GM18505 (cell line): Measurements from ENCODE around the gene SPAG16.

Experiments
- ATAC-seq: cut with Tn5 transposase; IDR thresholded peaks from one replicate; pipeline ENCODE4 v1.9.1; 2021; ENCODE audit not compliant: unreplicated experiment
- POLR2A ChIP-seq: IDR thresholded peaks from 4 replicates; pipeline ENCODE4 v1.6.1; 2011; ENCODE audit warnings: borderline replicate concordance; ENCODE audit not compliant: insufficient read depth, insufficient read length; ENCODE audit errors: extremely low read depth

The SPAG16 gene

GRCh38 chr2:213757525-213757924 is 473.3 kb downstream of the SPAG16 start:
- no peak for ATAC-seq
- no peak for TF ChIP-seq POLR2A

GRCh38 chr2:213763354-213763753 is 479.1 kb downstream of the SPAG16 start:
- no peak for ATAC-seq
- TF ChIP-seq POLR2A = no peak

- TF ChIP-seq POLR2A = no peak
- no peak for ATAC-seq
Observed at GRCh38 chr2:213763963-213764362, 479.7 kb downstream of the SPAG16 start.

GRCh38 chr2:213764849-213765248 is 480.6 kb downstream of the SPAG16 start:
- ATAC-seq = no peak
- no peak for TF ChIP-seq POLR2A

- ATAC-seq = peak; percentile 29
- TF ChIP-seq POLR2A = no peak
Observed at GRCh38 chr2:213766062-213766461, 481.8 kb downstream of the SPAG16 start.

- ATAC-seq = peak; percentile 94
- TF ChIP-seq POLR2A = no peak
Observed at GRCh38 chr2:213766465-213766901, 482.2 kb downstream of the SPAG16 start.

- no peak for ATAC-seq
- TF ChIP-seq POLR2A = no peak
Observed at GRCh38 chr2:213787869-213788268, 503.6 kb downstream of the SPAG16 start.

GRCh38 chr2:213789940-213790339 is 505.7 kb downstream of the SPAG16 start:
- ATAC-seq = no peak
- TF ChIP-seq POLR2A = no peak

GRCh38 chr2:213792045-213792444 is 507.8 kb downstream of the SPAG16 start:
- no peak for ATAC-seq

GRCh38 chr2:213806125-213806726 is 522.0 kb downstream of the SPAG16 start:
- no peak for TF ChIP-seq POLR2A
- no peak for ATAC-seq

More at GRCh38 chr2:213792045-213792444, 507.8 kb downstream of the SPAG16 start:
- no peak for TF ChIP-seq POLR2A

GRCh38 chr2:213816583-213816982 is 532.3 kb downstream of the SPAG16 start:
- no peak for TF ChIP-seq POLR2A
- ATAC-seq = no peak

- no peak for TF ChIP-seq POLR2A
- ATAC-seq = no peak
Observed at GRCh38 chr2:213818436-213818835, 534.2 kb downstream of the SPAG16 start.

- TF ChIP-seq POLR2A = no peak
- no peak for ATAC-seq
Observed at GRCh38 chr2:213834331-213834730, 550.1 kb downstream of the SPAG16 start.

- no peak for ATAC-seq
- no peak for TF ChIP-seq POLR2A
Observed at GRCh38 chr2:213834746-213835145, 550.5 kb downstream of the SPAG16 start.

GRCh38 chr2:213846856-213847255 is 562.6 kb downstream of the SPAG16 start:
- no peak for ATAC-seq
- no peak for TF ChIP-seq POLR2A
